Stimulated activated CD8-positive, alpha-beta memory T cell treated with anti-CD3 and anti-CD28 coated beads, Interleukin-7, amount 100 ng/mL, for 24 hours (primary cell): ENCODE measurements around the gene CREBL2.
"Not testable (repeated sequence)": the region's sequence is repeated elsewhere in the genome, so short reads cannot be mapped to it uniquely, and the experiment has no call there.

ENCODE experiments used
- DNase-seq: peaks from one replicate; pipeline ENCODE4 v3.0.0-alpha.2; 2020; ENCODE audit warnings: low read depth

CREBL2 gene

GRCh38 chr12:12636641-12637040 lies 25.0 kb downstream of the CREBL2 start:
- no peak for DNase-seq

DNA sequence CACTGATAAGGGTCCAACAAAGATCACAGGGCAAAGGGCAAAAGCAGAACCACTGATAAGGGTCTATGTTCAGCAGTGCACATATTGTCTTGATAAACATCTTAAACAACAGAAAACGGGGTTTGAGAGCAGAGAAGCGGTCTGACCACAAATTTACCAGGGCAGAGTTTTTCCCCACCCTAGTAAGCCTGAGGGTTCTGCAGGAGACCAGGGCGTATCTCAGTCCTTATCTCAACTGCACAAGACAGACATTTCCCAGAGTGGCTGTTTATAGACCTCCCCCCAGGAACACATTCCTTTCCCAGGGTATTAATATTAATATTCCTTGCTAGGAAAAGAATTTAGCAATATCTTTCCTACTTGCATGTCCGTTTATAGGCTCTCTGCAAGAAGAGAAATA lies 28.3 kb downstream of the CREBL2 start:
- DNase-seq, result not testable (repeated sequence)

DNA sequence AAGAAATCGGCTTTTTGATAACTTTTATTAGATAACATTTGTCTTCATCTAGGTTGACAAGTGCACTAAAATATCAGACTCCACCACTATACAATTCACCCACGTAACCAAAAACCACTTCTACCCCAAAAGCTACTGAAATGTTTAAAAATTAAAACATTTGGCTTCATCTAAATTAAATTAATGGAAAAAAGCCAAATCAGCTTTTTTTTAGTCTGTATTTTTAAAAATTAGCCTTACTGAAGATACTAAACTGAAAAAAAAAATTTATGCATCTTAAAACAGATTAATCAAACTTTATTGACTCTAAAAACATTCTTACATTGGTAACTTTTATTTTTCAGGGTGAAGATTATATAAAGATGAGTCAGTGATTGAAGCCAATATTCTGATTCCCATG lies 30.0 kb downstream of the CREBL2 start:
- DNase-seq, result no peak

DNA sequence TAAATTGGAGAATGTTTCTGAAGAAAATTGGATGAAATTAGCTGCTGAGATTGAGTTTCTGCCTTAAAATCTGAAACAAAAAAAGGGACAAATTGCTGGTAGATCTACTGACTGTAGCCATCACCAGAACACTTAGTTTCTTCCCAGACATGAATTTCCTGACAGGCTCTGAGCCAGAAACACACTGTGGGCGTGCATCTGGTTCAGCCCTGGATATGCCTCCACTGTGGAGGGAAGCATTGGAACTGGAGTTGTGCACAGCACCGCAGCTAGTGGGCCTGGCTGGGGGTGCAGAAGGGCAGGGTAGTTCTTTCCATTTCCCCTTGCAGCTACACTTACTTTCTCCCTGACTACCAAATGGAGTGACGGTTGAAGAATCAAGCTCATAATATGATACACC lies 31.2 kb downstream of the CREBL2 start:
- no peak for DNase-seq

GRCh38 chr12:12645485-12645884 lies 33.8 kb downstream of the CREBL2 start:
- no peak for DNase-seq

- not testable (repeated sequence) for DNase-seq
Measured at GRCh38 chr12:12645968-12646367, 34.3 kb downstream of the CREBL2 start.

GRCh38 chr12:12646483-12647072 lies 34.9 kb downstream of the CREBL2 start:
- DNase-seq, result no peak

- DNase-seq, result no peak
Measured at GRCh38 chr12:12648284-12648683, 36.6 kb downstream of the CREBL2 start.

DNA sequence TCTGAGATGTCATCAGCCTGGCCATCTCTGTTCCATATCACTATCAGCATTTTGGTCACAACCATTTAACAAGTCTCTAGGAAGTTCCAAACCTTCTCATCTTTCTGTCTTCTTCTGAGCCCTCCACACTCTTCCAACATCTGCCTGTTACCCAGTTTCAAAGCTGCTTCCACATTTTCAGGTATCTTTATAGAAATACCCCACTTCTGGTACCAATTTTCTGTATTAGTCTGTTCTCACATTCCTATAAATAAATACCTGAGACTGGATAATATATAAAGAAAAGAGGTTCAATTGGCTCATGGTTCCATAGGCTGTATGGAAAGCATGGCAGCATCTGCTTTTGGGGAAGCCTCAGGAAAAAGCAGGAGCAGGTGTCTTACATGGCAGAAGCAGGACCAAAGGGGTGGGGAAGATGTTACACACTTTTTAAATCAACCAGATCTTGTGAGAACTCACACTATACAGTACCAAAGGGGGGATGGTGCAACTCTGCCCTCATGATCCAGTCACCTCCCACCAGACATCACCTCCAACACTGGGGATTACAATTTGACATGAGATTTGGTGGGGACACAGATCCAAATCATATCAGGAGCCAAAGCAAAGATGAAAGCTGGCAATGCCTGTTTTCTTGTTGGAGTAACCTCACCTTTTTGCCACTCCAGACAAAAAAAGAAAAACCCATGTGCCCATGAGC lies 37.4 kb downstream of the CREBL2 start:
- DNase-seq, result no peak

DNA sequence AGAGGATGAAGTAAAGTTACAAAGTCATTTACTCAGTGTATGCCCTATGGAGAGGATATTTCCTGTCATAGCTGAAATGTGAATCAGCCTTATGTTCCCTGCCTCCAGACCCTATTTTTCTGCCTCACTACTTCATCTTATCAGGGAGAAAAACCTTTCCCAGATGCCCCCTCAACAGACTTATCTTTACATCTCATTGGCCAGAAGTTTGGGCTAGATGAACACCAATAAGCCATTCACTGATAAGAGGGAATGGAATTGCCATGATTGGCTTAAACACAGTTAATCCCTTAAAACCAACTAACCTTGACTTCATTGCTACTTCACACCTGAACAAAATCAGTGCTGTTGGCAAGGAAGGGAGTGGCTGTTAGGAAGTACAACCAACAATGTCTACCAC lies 40.1 kb downstream of the CREBL2 start:
- DNase-seq, result no peak

GRCh38 chr12:12652704-12653103 lies 41.0 kb downstream of the CREBL2 start:
- DNase-seq, result not testable (repeated sequence)

GRCh38 chr12:12653922-12654321 lies 42.2 kb downstream of the CREBL2 start:
- no peak for DNase-seq

DNA sequence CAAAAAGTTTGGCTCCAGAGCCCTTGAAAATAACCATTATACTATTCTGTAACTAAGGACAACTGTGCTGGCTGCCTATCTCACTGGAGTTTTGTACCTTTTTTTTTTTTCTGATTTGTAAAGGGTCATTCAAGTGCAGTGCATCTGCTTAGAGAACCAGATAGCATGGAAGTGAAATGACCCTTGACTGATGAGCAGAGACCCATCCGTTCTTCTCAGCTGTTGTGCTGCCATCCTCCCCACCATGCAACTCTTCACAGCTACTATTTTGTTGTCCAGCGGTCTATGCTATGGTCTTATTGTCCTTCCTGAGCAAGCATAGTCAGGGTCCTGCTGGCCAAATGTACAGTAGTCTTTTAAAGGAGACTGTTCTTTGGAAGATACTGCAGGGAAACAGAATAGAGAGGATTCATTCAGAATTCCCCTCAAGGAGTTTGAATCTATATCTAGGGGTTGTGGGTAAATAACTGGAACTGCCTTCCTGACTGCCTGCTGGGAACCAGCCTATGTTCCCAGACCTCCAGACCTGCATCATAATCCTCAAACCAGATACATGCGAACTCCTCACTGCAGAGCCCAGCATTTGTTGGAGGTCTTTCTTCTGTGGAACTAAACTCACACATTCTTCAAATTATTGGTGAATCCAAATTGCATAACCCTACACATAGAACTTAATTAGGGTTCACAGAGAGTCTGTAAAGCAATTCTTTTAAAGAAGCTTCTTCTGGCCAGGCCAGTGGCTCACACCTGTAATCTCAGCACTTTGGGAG lies 43.2 kb downstream of the CREBL2 start:
- DNase-seq, result no peak

DNA sequence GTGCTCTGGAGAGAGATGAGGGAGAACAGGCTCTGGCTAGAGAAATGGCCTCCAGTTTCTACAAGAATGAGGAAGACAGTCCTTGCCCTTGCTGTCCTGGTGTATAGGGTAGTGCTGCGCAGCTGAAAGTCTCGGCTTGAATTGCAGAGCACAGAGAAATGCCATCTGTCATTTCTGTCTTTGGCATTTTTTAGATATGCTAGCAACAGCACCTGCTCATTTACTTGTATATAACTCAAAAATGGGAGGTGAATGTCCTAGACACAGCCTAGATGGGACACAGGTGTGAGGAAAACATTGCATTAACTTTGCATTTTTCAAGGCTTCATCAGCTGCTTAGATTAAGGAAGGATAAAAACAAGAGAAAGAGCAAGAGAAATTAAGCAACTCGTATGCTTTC lies 48.5 kb downstream of the CREBL2 start:
- DNase-seq, result no peak

DNA sequence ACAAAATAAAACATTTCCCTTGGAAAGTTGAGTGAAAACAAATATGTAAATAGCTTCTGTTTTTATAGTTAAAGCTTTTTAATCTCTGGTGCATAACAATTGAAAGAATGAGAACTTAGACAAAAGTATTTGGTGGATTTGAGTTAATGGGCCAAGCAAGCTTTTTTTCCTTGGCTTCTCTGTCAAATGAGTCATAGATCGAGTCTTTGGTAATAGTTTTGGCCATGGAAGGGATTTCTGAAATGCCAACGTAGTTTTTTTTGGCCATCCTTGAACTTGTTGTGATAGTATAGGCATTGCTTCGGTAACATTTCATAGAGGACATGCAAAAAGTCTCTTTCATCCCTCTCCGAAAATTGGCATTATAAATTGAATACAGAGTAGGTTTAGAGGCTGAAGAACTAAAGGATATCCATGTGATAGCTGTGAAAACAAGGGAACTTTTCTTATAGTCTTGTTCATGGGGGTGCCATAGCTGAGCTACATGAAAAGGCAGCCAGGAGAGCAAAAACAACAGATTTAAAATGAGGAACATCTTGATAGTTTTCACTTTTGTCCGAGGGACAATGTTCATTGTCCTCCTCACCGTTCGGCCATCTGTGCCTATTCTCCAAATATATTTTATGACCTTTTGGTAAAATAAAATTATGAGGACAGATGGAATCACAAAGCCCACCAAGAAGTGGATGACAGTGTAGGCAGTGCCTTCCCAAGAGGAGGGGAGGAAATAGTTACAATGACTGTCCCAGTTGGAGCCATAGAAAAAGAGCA lies 49.6 kb downstream of the CREBL2 start:
- DNase-seq, result no peak

- no peak for DNase-seq
Measured at GRCh38 chr12:12663644-12664294, 52.1 kb downstream of the CREBL2 start.

DNA sequence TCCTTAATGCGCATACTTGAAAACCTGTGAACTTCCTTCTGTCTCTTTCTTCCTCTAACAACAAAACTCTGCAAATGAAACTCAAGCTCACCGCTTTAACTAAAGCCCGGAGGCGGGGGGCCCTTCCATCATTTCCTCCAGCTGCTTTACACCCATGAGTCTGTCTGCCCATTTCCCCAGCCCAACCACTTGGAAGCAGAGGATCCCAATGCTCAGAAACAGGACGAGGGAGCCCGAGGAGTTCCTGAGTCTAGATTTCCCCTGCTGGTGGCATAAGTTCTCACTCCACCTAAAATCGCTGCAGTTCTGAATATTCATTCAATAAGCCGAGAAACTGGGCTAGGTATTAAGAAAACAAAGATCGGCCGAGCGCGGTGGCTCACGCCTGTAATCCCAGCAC lies 53.5 kb downstream of the CREBL2 start:
- no peak for DNase-seq

DNA sequence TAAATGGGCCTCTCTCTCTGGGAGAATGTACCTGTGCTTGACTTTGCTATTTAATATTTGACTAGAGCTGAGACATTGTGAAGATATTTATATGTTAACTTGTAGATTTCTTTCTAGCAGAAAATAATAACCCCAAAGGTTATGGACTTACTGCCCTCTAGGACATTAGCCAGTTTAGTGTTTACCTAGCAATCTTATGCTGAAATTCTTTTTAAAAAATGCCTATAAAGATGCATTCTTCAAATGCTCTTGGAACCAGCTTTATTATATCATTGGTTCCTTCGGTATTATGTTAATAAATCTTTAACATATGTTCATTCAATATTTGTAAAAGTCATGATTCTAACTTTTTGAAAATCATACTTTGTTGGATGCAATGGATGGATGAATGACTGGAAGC lies 56.3 kb downstream of the CREBL2 start:
- no peak for DNase-seq

GRCh38 chr12:12669020-12669419 lies 57.3 kb downstream of the CREBL2 start:
- DNase-seq, result no peak

- DNase-seq, result no peak
Measured at GRCh38 chr12:12671850-12672660, 60.4 kb downstream of the CREBL2 start.

DNA sequence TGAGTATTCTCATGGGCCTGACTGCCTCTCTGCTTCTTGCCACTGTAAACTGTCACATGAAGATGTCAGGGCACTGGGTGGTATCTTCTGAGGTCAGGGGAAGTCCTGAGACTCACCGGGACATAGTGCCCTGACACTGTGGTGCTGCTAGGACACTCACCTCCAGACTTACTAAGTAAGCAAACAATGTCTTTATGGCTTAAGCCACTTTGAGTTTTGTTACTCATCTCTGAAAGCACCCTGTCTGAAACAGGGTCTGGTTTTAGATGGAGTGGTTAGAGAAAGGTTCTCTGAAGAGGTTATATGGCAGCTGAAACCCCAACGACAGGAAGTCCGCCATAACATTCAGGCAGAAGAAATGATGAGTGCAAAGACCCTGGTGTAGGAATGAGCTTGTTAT lies 61.6 kb downstream of the CREBL2 start:
- no peak for DNase-seq
